GM15510 (cell line): ENCODE results near the gene SLC22A3.

ENCODE experiments used
- POLR2A ChIP-seq: IDR thresholded peaks from 3 replicates; pipeline ENCODE4 v1.6.1; 2011; ENCODE audit warnings: borderline replicate concordance; ENCODE audit not compliant: insufficient read length; ENCODE audit errors: extremely low read depth

SLC22A3 gene

DNA sequence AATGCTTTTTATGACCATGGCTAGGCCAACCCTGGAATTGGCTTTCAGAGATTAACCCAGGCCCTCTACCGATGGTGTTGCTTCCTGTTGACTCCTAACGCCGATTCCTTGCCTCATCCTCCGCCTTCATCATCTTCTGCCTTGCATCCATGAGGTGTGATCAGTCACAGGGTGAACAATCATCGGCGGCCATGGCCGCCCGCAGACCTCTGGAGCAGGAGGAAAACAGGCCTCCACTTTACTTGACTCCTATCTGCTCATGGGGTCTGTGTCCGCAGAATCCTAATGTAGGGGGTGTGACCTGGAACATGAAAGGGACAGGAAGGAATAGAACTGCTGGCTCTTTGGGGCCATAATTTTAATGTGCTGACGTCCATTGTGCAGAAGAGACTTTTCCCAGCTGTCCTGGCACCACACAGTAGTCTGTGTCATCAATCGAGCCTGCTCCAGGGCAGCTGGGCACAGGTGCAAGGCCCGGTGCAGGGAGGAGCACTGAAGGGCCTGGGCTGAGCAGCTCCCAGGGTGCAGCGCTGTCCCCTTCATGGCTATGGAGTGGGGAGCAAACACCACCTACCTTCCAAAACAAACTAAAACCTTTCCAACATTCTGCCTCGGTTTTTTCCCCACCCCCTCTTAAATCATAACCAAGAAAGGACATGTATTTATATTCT, 8.0 kb downstream of the SLC22A3 start:
- TF ChIP-seq POLR2A = no peak

DNA sequence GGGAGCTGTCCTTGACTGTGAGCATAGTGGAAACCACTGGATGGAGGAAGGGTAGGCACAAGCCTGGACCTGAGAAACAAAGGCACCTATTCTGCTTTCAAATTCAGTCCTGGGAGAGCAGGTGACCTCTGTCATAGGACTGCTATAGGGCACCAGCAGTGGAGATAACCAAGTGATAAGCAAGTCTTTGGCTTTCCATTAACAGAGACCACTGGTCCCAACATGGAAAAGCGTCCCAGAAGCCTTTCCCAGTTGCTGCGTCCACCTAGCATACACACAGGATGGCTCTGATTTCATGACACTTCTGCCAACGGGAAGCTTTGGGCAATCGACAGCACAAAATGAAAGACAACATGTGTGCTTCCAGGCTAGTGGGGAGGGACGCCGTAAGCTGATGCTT, 8.9 kb downstream of the SLC22A3 start:
- TF ChIP-seq POLR2A = no peak

DNA sequence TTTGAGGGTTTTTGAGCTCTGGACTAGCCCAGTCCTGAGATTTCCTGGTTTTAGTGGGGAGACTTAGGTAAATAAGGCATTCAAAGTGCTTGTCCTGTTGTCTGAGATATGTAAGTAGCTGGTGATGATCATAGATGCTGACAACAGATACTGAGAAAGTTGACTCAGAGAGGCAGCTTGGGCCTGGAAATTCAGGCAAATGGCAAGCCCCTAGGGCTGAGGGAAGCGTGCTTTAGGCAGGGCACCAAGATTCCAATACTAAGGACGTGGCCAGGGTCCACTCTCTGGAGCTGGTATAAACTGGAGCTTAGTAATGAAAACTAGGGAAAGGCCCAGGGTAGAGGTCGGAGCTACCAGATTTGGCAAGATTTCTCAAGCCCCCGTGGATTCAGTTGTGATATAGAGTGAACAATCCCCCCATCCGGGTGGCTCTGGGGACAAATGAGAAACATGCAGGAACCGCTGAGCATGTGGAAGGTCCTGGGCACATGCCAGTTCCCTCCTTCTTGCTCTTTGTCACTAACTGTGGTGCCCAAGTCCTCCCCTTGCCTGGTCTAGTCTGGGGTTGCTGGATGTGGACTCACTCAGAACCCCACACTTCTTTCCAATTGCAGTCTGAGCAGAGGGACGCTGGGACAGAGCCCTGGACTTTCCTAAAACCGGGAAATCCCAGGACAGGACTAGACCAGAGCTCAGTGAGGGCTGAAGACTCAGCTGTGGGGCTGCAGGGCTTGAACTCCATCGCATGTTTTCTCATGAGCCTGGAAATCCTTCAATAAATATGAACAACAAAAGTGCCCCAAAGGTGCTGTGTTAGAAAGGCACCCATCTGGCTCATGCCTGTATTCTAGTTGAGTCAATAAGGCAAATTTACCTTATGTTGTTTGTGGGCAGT, 10.3 kb downstream of the SLC22A3 start:
- no peak for TF ChIP-seq POLR2A

- no peak for TF ChIP-seq POLR2A
Measured at GRCh38 chr6:160360955-160361354, 12.8 kb downstream of the SLC22A3 start.

DNA sequence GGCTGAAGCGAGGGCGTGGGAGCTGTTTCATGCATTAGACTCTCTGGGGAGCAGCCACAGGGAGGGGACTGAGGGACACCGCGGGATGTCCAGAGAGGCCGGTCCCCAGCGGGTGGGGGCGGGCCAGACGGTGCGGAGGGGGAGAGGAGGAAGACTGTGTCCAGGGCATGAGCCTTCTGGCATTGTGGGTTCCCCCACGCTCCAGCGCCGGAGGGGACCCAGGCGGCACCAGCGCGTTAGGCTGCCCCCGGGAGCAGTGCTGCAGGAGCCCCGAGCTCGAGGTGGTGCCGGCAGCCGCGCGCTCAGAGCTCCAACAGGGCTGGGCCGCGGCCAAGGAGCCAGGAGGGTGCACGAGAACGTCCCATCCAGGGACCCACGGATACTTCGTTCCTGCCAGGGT, 14.4 kb downstream of the SLC22A3 start:
- TF ChIP-seq POLR2A = no peak

GRCh38 chr6:160363016-160363996, 15.1 kb downstream of the SLC22A3 start:
- TF ChIP-seq POLR2A = no peak

DNA sequence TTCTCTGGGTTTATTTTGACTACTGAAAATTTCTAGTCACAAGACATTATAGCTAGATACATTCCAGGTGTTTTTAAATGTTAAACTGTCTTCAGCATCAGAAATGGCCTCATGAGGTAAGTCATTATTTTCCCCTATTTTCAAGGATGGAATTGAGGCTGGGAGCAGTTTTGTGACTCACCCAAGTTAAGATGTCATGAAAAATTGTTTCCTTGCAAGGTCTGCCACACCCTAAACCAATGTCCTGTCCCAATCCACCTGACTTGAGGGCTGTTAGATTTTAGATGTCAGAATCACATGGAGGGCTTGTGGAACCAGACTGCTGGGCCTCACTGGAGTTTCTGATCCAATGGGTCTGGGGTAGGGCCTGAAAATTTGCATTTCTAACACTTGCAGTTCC, 16.9 kb downstream of the SLC22A3 start:
- TF ChIP-seq POLR2A = no peak

DNA sequence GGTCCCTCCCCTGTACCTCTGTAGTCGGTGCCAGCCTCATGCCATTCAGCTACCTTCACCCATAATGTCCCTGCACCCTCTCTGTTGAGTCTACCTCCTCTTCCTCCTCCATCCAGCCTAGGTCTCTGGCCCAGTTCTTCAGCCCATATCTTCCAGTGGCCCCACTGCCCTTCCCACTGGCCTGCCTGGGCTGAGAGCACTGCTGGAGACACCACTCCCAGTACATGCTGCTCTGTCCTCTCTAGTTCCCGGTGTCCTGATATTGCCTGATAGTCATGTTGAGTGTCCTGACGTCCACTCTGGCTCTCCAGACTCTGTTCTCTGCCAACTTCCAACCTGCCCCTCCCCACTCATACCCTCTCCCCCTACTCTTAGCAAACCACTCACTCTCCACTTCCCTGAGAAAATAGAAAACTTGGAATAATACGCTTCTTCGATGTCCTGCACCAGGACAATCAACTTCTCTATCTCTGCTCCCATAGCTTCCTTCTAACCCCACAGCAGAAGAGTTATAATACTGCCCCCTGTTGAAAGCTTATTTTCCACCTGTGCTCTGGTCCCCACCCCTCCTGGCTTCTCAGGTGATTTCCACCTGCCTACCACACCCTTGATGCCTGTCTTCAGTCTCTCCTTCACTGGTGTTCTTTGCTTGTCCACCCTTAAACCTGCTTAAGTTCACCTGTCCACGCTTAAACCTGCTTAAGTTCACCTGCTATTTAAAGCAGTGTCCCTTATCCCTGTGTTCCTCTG, 19.8 kb downstream of the SLC22A3 start:
- TF ChIP-seq POLR2A = no peak

DNA sequence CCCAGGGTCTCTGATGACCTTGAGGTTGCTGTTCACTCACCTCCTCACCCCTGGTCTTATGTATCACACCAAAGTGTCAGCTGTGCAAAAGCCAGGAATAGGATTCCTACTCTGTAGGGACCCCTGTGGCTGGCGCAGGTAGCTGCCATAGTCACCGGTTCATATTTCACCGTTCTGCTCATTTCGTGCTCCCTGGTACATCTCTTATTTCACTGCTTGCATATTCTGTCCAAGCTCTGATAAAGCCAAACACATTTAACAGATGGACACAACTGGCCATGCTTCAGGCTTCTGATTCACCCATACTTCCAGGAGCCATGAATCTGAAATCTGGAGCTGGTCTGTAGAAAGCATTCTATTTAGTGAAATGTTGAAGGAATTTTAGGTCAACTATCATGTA, 20.5 kb downstream of the SLC22A3 start:
- no peak for TF ChIP-seq POLR2A

DNA sequence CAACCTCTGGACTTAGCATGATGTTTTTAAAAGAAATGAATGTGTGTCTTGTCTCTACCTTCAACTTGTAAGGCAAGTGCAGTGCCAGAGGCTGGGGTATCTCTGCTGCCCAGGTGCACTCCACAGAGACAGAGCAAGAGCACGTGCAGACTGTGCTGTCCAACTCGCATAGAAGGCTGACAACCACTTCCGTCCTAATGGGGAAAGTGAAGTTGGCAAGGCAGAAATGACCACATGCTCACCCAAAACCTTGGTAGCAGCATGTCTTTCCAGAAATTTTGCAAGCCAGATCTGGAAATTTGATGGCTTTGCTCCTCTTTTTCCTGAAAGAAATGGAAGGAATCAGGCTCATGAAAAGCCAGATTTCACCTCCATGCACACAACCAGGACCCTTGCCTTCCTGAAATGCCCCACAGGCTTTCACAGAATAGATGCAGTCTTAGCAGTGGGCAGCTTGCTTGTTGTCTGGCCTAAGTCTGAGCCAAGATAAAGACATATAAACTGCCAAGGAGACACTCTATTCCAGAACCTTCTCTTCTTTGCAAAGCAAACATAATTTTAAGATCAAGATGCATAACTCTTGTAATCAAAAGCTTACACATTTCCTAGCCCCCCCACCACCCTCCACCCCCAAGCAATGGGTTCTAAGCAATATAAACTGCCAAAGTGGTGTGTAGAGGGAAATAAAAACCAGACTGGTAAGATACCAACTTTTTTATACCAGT, 26.8 kb downstream of the SLC22A3 start:
- TF ChIP-seq POLR2A = no peak

- TF ChIP-seq POLR2A = no peak
Measured at GRCh38 chr6:160375561-160375949, 27.4 kb downstream of the SLC22A3 start.

DNA sequence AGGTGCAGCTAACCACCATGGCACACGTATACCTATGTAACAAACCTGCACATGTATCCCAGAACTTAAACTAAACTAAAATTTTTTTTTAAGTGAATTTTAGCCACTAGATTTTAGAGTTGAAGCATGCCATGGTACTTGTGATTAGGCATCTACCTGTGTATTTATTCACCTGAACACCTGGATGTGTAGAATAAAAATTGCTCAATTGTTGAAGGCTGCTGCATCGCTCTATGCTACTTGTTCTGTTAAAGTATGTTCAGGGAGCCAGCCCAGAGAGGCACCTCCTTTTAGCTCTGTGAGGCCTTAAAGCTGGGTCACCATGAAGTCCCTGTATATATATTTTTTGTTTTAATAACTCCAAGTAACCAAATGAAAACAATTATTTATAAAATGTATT, 28.3 kb downstream of the SLC22A3 start:
- no peak for TF ChIP-seq POLR2A

DNA sequence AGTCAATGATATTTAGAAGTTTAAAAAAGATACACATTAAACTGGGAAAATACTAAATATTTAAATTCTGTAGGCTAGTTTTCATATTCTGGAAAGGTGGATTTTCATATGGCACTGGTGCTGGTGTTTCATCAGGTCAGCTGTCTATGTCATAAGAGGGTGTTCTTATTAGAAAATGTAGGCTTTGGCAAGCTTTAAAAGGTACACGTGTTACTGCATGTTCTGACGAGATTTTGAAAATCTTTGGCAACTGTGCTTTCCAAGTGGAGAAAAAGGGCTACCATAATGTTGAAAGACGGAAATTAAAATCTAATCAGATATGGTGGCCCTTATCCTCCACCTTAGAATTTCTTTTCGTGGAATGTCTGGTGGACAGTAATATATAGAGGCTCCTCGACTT, 30.0 kb downstream of the SLC22A3 start:
- no peak for TF ChIP-seq POLR2A
